ENCODE data around the gene BAMBI. TPM values are rescaled to one million over a fixed set of nuclear protein-coding genes. Genes with fewer than 3 reads are reported as not detected.
A peak's percentile ranks its signal among the peaks of the same experiment; 100 is the strongest.

Gene BAMBI
- total RNA-seq, 2 experiments from 2014 or later, result 2.5 to 2.9 TPM

GRCh38 chr10:28678687-28679457 lies 1.6 kb downstream of the BAMBI start:
- Mint-ChIP-seq H3K27me3 (peaks cover 81% of the 10 kb centered on the region), H3K9me3 (no peaks in the 10 kb centered on the region), H3K4me1 (ENCODE audit: low read depth) (peaks cover 31% of the 10 kb centered on the region), H3K36me3 (ENCODE audit: low read depth) (no peaks in the 10 kb centered on the region), H3K4me3 (peak overlapping the region; percentile 81), H3K27ac (no peak overlapping the region)
- peaks cover 0 to 3% of the 10 kb centered on the region in 2 experiments for H3K9me3 ChIP-seq (ENCODE audit: control insufficient read depth in 1 of 2, insufficient read depth in 1 of 2, low read length in 2 of 2)
- H3K27me3 ChIP-seq (ENCODE audit: control insufficient read depth in 1 of 2, insufficient read depth in 2 of 2, low read length in 2 of 2), result peaks cover 43 to 64% of the 10 kb centered on the region in 2 experiments
- peak overlapping the region; percentile 59 for H3K4me3 ChIP-seq (ENCODE audit: low read length)
- ChIA-PET POLR2A (no interaction called here), CTCF (interaction anchor here (2.2 kb wide), 1 partner anchor 15 kb away, joined by 7 read pairs; no protein-coding TSS in a partner anchor)
- no peak overlapping the region for H3K27ac ChIP-seq (ENCODE audit: low read depth in 1 of 2, low read length in 2 of 2)
- peaks cover 27% of the 10 kb centered on the region for H3K4me1 ChIP-seq (ENCODE audit: insufficient read depth, low read length)
- DNase-seq, result peak in 2 of 14 experiments; percentile 20 to 21
- TF ChIP-seq, protein P1, sequence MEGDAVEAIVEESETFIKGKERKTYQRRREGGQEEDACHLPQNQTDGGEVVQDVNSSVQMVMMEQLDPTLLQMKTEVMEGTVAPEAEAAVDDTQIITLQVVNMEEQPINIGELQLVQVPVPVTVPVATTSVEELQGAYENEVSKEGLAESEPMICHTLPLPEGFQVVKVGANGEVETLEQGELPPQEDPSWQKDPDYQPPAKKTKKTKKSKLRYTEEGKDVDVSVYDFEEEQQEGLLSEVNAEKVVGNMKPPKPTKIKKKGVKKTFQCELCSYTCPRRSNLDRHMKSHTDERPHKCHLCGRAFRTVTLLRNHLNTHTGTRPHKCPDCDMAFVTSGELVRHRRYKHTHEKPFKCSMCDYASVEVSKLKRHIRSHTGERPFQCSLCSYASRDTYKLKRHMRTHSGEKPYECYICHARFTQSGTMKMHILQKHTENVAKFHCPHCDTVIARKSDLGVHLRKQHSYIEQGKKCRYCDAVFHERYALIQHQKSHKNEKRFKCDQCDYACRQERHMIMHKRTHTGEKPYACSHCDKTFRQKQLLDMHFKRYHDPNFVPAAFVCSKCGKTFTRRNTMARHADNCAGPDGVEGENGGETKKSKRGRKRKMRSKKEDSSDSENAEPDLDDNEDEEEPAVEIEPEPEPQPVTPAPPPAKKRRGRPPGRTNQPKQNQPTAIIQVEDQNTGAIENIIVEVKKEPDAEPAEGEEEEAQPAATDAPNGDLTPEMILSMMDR (IDR thresholded peaks at IDR 0.05), result no peak
- H3K36me3 ChIP-seq (ENCODE audit: insufficient read depth, low read length), result no peaks in the 10 kb centered on the region
- intact Hi-C loops (cut with DNase I, micrococcal nuclease), result loop anchor here (5.0 kb wide), 3 partner anchors 147 to 1003 kb away; partner anchors contain the start of gene WAC (in 1 of the 2)
- no peak for ATAC-seq (ENCODE audit: poor library complexity)

DNA sequence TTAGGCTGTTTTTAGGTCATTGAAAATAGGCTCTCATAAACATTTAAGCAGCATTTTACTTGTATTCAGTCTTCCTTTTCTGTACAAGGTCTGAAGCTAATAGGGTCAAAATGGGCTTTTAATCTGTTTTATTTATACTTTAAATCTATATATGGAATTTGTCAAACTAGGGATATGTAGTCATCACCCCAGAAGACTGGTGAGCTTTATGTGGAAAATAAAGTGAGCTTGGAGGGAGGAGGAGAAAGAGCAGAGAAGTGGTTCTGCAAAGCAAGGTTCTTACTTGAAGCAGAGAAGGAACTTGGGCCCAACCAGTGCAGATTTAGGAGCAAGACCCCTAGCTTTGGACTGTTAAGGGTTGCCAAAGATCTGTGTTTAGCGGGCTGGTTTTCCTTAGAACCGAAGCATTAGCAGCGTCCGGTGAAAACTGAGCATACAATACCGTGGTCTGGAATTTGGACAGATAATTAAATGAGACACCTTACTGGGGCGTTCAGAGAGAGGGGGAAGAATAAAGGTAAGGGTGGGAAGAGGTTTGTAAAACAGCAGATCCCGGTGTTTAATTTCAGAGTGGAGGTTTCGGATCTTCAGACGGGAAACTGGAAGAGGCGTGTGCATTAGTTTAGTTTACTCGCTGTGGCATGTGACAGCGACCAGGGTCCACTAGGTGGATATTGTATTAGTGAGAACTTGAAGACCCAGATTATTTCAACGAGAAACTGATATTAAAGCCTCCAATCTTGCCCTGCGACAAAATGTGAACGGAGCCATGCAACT lies 2.4 kb downstream of the BAMBI start:
- Mint-ChIP-seq H3K9me3 (no peaks in the 10 kb centered on the region), H3K36me3 (ENCODE audit: low read depth) (no peaks in the 10 kb centered on the region), H3K27me3 (peaks cover 81% of the 10 kb centered on the region), H3K4me1 (ENCODE audit: low read depth) (peaks cover 31% of the 10 kb centered on the region), H3K4me3 (peak overlapping the region; percentile 81), H3K27ac (no peak overlapping the region)
- ATAC-seq (ENCODE audit: poor library complexity), result no peak
- intact Hi-C loops (cut with DNase I, micrococcal nuclease), result loop anchor here (5.0 kb wide), 3 partner anchors 147 to 1003 kb away; partner anchors contain the start of gene WAC (in 1 of the 2)
- Histone ChIP-seq H3K27me3 (ENCODE audit: control insufficient read depth in 1 of 2, insufficient read depth in 2 of 2, low read length in 2 of 2) (peaks cover 44 to 55% of the 10 kb centered on the region in 2 experiments), H3K27ac (ENCODE audit: low read depth in 1 of 2, low read length in 2 of 2) (no peak overlapping the region), H3K36me3 (ENCODE audit: insufficient read depth, low read length) (no peaks in the 10 kb centered on the region), H3K4me1 (ENCODE audit: insufficient read depth, low read length) (peaks cover 27% of the 10 kb centered on the region), H3K4me3 (ENCODE audit: low read length) (no peak overlapping the region), H3K9me3 (ENCODE audit: control insufficient read depth in 1 of 2, insufficient read depth in 1 of 2, low read length in 2 of 2) (peaks cover 0 to 3% of the 10 kb centered on the region in 2 experiments)
- POLR2A ChIA-PET, result no interaction called here
- peak in 2 of 14 experiments; percentile 24 to 25 for DNase-seq
- CTCF ChIA-PET, result interaction anchor here (2.2 kb wide), 1 partner anchor 16 kb away, joined by 7 read pairs; no protein-coding TSS in a partner anchor
- TF ChIP-seq, protein P1 (IDR thresholded peaks at IDR 0.05), result no peak

DNA sequence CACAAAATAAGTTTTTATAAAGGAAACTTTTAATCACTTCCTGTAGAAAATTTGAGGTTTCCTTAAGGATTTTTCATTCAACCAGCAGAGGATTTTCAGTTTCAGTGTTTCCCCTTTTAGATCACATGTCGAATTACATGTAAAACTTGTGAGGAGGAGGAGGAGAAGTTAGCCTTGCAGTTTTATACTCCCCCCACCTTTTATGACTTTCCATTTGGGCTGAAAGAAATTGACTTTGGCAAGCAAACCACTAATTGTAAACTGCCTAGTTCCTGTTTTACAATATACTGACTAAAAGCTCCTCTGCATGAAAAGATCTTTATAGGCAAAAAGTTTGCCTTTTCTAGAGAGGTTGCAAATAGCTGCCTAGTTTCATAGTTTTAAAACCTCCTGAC lies 3.0 kb downstream of the BAMBI start:
- Histone ChIP-seq H3K4me3 (ENCODE audit: low read length) (no peak overlapping the region), H3K27ac (ENCODE audit: low read depth in 1 of 2, low read length in 2 of 2) (no peak overlapping the region), H3K9me3 (ENCODE audit: control insufficient read depth in 1 of 2, insufficient read depth in 1 of 2, low read length in 2 of 2) (peaks cover 0 to 3% of the 10 kb centered on the region in 2 experiments), H3K36me3 (ENCODE audit: insufficient read depth, low read length) (no peaks in the 10 kb centered on the region), H3K4me1 (ENCODE audit: insufficient read depth, low read length) (peaks cover 27% of the 10 kb centered on the region), H3K27me3 (ENCODE audit: control insufficient read depth in 1 of 2, insufficient read depth in 2 of 2, low read length in 2 of 2) (peaks cover 43 to 56% of the 10 kb centered on the region in 2 experiments)
- ATAC-seq (ENCODE audit: poor library complexity) (no peak), DNase-seq (no peak)
- POLR2A ChIA-PET, result interaction anchor here (0.6 kb wide), 1 partner anchor 9 kb away, joined by 3 read pairs; no protein-coding TSS in a partner anchor
- H3K27me3 Mint-ChIP-seq, result peaks cover 80% of the 10 kb centered on the region
- H3K36me3 Mint-ChIP-seq (ENCODE audit: low read depth), result no peaks in the 10 kb centered on the region
- H3K27ac Mint-ChIP-seq, result no peak overlapping the region
- H3K4me1 Mint-ChIP-seq (ENCODE audit: low read depth), result peaks cover 31% of the 10 kb centered on the region
- H3K4me3 Mint-ChIP-seq, result peak overlapping the region; percentile 25
- no peaks in the 10 kb centered on the region for H3K9me3 Mint-ChIP-seq
- CTCF ChIA-PET, result interaction anchor here (2.2 to 3.3 kb wide), 1 partner anchor 17 kb away, joined by 7 to 8 read pairs; no protein-coding TSS in a partner anchor
- TF ChIP-seq, protein P1 (IDR thresholded peaks at IDR 0.05), result no peak
- intact Hi-C loops (cut with DNase I, micrococcal nuclease), result no loop called here
